ENCODE results near the gene GTF2H2.
"Not testable (repeated sequence)": the region's sequence is repeated elsewhere in the genome, so short reads cannot be mapped to it uniquely, and the experiment has no call there.

DNA sequence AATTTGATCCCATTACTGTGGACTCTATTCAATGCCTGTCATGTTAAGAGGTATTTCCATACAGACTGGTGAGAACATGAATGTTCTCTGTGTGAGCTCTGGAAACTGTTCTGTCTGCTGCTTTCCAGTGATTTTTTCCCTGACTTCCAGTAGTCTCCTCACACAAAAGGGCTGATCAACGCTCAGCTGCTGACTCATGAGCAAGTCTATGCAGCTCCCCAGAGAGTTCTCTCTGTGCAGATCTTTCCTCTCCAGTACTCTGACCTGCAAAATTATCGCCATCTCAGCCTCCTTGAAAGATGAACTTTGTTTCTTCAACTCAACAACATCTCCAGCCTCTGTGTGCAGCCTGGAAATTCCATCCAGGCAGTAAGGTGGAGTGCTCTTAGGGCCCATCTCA lies 23.3 kb downstream of the GTF2H2 start:
- TF ChIP-seq POLR2A (IDR thresholded peaks at IDR 0.05), result not testable (repeated sequence)
- TF ChIP-seq, protein P1, sequence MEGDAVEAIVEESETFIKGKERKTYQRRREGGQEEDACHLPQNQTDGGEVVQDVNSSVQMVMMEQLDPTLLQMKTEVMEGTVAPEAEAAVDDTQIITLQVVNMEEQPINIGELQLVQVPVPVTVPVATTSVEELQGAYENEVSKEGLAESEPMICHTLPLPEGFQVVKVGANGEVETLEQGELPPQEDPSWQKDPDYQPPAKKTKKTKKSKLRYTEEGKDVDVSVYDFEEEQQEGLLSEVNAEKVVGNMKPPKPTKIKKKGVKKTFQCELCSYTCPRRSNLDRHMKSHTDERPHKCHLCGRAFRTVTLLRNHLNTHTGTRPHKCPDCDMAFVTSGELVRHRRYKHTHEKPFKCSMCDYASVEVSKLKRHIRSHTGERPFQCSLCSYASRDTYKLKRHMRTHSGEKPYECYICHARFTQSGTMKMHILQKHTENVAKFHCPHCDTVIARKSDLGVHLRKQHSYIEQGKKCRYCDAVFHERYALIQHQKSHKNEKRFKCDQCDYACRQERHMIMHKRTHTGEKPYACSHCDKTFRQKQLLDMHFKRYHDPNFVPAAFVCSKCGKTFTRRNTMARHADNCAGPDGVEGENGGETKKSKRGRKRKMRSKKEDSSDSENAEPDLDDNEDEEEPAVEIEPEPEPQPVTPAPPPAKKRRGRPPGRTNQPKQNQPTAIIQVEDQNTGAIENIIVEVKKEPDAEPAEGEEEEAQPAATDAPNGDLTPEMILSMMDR (IDR thresholded peaks at IDR 0.05), result not testable (repeated sequence)

All from uterus (tissue), 2 donors.